OCI-LY7 (cell line): ENCODE results near the gene PRB2.

ENCODE experiments used
- CTCF ChIP-seq: fragments of 200-600 bp; sonication (generic); conservative IDR thresholded peaks from 2 replicates; pipeline ENCODE4 v1.5.1; 2014; ENCODE audit warnings: mild to moderate bottlenecking, antibody characterized with exemption, low read length, moderate library complexity, mixed read lengths
- EZH2phosphoT487 ChIP-seq: fragments of 200-600 bp; sonication (generic); IDR thresholded peaks from 2 replicates; pipeline ENCODE4 v1.6.1; 2018; ENCODE audit warnings: low read depth, borderline replicate concordance, mild to moderate bottlenecking, mixed run types, antibody characterized with exemption, low read length, moderate library complexity, mixed read lengths

- TF ChIP-seq CTCF, result no peak
- TF ChIP-seq EZH2phosphoT487, result no peak
These were observed 50.9 kb downstream of the PRB2 start for GRCh38 chr12:11344500-11344899.
